ENCODE results near the gene PTGS2. TPM values are rescaled to one million over a fixed set of nuclear protein-coding genes. Genes with fewer than 3 reads are reported as not detected.

Gene PTGS2
- total RNA-seq, 2 donors from 2014 or later = 1.8 to 3.8 TPM

Other genes starting within 250 kb of the PTGS2 start
- not detected for gene PDC, start 219.3 kb downstream of the PTGS2 start, total RNA-seq
- gene PLA2G4A, start 148.5 kb upstream of the PTGS2 start, total RNA-seq = 1 to 10 TPM in 1 of 2 donors, under 1 TPM in 1; 0.45 to 1.2 TPM